ENCODE data around the gene SGMS2. TPM values are rescaled to one million over a fixed set of nuclear protein-coding genes. Genes with fewer than 3 reads are reported as not detected.

SGMS2 gene
- polyA plus RNA-seq, 1 experiment: 22.6 TPM

- no peak overlapping the region for H3K4me3 ChIP-seq (ENCODE audit: low read depth, low read length)
- H3K27me3 ChIP-seq (ENCODE audit: control insufficient read depth, insufficient read depth, low read length): no peaks in the 10 kb centered on the region
- ChIA-PET CTCF (no interaction called here), POLR2A (no interaction called here)
- no peaks in the 10 kb centered on the region for H3K36me3 ChIP-seq (ENCODE audit: control insufficient read depth, insufficient read depth, low read length)
- DNase-seq (ENCODE audit: low read depth): no peak
- TF ChIP-seq CTCF (IDR thresholded peaks at IDR 0.05; ENCODE audit: insufficient read depth, low read depth, low read length): no peak
Measured at GRCh38 chr4:107856901-107857300, 32.2 kb downstream of the SGMS2 start.

GRCh38 chr4:107857741-107858140, 33.0 kb downstream of the SGMS2 start:
- no peak overlapping the region for H3K4me3 ChIP-seq (ENCODE audit: low read depth, low read length)
- CTCF ChIA-PET: no interaction called here
- H3K27me3 ChIP-seq (ENCODE audit: control insufficient read depth, insufficient read depth, low read length): no peaks in the 10 kb centered on the region
- POLR2A ChIA-PET: no interaction called here
- H3K36me3 ChIP-seq (ENCODE audit: control insufficient read depth, insufficient read depth, low read length): no peaks in the 10 kb centered on the region
- no peak for DNase-seq (ENCODE audit: low read depth)
- no peak for TF ChIP-seq CTCF (IDR thresholded peaks at IDR 0.05; ENCODE audit: insufficient read depth, low read depth, low read length)

DNA sequence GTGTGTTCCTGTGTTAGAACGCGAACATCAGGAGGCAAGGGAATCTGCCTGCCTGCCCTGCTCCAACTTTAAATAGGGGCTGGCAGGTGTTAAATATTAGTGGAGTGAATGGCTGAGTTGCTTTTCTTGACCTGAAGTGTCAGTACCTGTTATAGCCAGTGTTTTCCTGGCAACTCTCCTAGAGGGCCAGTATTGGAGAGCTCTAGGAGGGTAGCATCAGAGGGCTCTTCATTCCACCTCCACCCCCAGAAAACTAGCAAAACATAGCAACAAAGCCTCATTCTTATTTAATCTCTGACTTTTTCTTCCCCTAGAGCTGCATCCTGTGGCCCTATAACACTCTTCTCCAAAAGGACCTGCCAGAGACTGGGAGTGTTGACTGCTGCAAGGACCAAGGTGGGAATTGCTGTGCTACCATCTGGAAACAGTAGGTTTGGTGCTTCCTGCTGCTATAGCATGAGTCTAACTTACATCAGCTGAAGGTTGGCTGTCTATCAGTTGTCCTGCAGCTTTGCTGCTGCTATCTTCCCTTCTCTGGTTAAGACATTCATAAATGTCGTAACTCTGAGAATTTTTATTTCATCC, 33.5 kb downstream of the SGMS2 start:
- POLR2A ChIA-PET: no interaction called here
- TF ChIP-seq CTCF (IDR thresholded peaks at IDR 0.05; ENCODE audit: insufficient read depth, low read depth, low read length): no peak
- CTCF ChIA-PET: no interaction called here
- Histone ChIP-seq H3K36me3 (ENCODE audit: control insufficient read depth, insufficient read depth, low read length) (no peaks in the 10 kb centered on the region), H3K4me3 (ENCODE audit: low read depth, low read length) (no peak overlapping the region), H3K27me3 (ENCODE audit: control insufficient read depth, insufficient read depth, low read length) (no peaks in the 10 kb centered on the region)
- DNase-seq (ENCODE audit: low read depth): no peak

DNA sequence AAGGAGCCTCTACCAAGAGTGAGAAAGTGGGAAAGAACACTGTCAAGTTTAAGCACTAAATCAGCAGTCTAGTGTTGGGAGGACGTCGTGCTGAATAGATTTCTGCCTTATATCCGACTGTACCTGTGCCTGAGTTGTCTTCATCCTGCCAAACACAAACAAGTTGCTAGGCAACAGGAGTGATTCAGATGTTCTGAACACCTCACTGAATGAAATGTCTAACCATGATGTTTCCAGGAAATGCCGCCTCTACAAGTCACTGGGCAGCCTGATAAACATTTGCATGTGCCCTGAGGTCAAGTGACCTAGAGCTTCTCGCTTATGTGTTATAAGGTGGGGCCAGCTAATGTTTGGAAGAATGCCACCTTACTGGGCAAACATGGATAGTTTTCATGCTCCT, 37.9 kb downstream of the SGMS2 start:
- no peak for DNase-seq (ENCODE audit: low read depth)
- POLR2A ChIA-PET: no interaction called here
- no peaks in the 10 kb centered on the region; the same call in 1 of the 2 replicates for H3K36me3 ChIP-seq (ENCODE audit: control insufficient read depth, insufficient read depth, low read length)
- no peak for TF ChIP-seq CTCF (IDR thresholded peaks at IDR 0.05; ENCODE audit: insufficient read depth, low read depth, low read length)
- CTCF ChIA-PET: interaction anchor here (0.9 to 1.1 kb wide), 2 partner anchors 10 to 125 kb away, joined by 3 to 4 read pairs; no protein-coding TSS in a partner anchor
- no peak overlapping the region for H3K4me3 ChIP-seq (ENCODE audit: low read depth, low read length)
- H3K27me3 ChIP-seq (ENCODE audit: control insufficient read depth, insufficient read depth, low read length): no peaks in the 10 kb centered on the region

- Histone ChIP-seq H3K4me3 (ENCODE audit: low read depth, low read length) (no peak overlapping the region), H3K36me3 (ENCODE audit: control insufficient read depth, insufficient read depth, low read length) (no peaks in the 10 kb centered on the region; the same call in 1 of the 2 replicates), H3K27me3 (ENCODE audit: control insufficient read depth, insufficient read depth, low read length) (no peaks in the 10 kb centered on the region)
- ChIA-PET POLR2A (no interaction called here), CTCF (interaction anchor here (0.9 to 1.1 kb wide), 2 partner anchors 9 to 126 kb away, joined by 3 to 4 read pairs; no protein-coding TSS in a partner anchor)
- no peak for DNase-seq (ENCODE audit: low read depth)
- TF ChIP-seq CTCF (IDR thresholded peaks at IDR 0.05; ENCODE audit: insufficient read depth, low read depth, low read length): no peak
Measured at GRCh38 chr4:107863416-107863815, 38.7 kb downstream of the SGMS2 start.
